Middle frontal gyrus (tissue), 1 donor: Measurements from ENCODE around the gene GPNMB.
"Not testable (repeated sequence)": the region's sequence is repeated elsewhere in the genome, so short reads cannot be mapped to it uniquely, and the experiment has no call there.

Experiments
- DNase-seq: peaks from one replicate; pipeline ENCODE4 v3.0.0-alpha.2; 2015; ENCODE audit warnings: low spot score; ENCODE audit errors: extremely low spot score

GPNMB gene

DNA sequence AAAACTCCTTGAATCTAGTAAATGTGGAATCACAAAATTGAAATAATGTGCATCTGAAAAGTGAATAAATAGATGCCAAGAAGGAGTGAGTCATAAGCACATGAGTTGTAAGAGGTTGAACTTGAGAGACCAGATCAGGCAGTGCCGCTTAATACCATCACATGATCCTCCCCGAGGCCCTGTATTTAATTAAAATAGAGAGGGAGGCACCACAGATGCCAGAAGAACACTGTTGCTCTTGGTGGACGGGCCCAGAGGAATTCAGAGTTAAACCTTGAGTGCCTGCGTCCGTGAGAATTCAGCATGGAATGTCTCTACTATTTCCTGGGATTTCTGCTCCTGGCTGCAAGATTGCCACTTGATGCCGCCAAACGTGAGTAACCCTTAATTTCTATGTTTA lies at the start of gene GPNMB:
TSS of gene GPNMB (plus strand) at position 221 of the 400 bp plus-strand sequence. CDS start at position 304, 83 bp downstream.
- no peak for DNase-seq

DNA sequence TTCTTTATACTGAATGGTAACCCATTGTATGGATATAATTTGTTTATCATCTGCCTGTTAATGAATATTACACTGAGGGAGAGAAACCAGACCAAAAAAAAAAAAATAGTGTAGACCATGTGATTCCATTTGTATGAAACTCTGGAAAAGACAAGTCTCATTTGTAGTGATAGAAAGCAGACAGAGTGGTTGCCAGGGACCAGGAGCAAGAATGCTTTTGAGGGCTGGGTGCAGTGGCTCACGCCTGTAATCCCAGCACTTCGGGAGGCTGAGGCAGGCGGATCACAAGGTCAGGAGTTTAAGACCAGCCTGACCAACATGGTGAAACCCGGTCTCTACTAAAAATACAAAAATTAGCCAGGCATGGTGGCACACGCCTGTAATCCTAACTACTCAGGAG lies 48.8 kb upstream of the GPNMB start:
- not testable (repeated sequence) for DNase-seq

DNA sequence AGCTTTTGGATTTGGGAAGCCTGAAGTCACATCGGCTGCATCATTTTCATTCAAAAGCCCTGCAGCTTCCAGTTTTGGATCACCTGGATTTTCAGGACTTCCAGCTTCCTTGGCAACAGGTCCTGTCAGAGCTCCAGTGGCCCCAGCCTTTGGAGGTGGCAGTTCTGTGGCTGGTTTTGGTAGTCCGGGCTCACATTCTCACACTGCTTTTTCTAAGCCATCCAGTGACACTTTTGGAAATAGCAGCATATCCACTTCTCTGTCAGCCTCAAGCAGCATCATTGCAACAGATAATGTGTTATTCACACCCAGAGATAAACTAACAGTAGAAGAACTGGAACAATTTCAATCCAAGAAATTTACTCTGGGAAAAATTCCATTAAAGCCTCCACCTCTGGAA lies 46.2 kb upstream of the GPNMB start:
- no peak for DNase-seq

DNA sequence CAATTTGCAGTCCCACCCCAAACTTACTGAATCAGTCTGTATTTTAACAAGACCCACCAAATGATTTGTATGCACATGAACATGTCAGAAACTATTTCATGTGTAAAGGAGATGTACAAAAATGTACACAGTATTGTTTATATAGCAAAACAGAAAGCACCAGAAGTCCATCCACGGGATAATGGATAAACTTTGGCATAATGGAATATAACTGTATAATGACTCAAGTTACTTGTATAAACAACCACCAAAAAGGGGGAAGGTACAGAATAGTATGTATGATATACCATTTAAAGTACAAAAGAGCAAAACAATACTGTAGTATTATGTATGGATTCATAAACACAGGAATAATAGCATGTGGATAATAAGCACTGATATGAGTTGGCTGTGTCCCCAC lies 42.3 kb upstream of the GPNMB start:
- DNase-seq: no peak

DNA sequence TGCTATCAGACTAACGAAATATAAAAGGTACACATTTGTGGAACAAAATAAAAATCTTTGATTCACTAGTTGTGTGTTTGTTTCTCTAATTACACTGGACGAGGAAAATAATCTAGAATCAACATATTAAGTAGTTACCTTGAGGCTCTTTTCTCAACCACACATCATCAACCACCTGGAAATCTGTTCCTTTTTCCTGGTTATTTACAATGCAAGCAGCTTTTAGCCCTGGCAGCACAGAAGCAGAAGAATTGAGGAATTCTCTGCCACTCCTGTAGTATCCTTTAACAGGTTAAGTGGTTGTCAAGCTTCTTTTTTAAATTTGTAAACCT lies 41.0 kb upstream of the GPNMB start:
- DNase-seq: no peak

- no peak for DNase-seq
These were observed 40.4 kb upstream of the GPNMB start for GRCh38 chr7:23205909-23206767.

- no peak for DNase-seq
These were observed 39.6 kb upstream of the GPNMB start for GRCh38 chr7:23207021-23207420.

DNA sequence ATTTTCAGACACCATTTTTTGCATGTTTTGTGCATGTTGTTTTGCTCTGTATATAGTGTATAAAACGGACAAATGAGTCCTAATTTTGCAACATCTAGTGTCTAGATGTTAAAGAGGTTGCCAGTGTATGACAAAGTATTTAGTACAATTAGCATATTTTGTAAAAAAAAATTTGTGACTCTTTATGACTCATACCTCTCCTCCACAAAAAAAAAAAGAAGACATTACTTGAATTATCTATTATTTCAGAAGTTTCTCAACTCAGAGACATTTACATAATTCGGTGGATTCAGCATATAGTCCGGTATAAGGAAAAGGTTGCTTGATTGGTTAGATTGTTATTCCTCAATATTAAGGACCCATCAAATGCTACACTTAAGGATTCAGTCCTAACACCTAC lies 38.7 kb upstream of the GPNMB start:
- no peak for DNase-seq

GRCh38 chr7:23208316-23208715 lies 38.3 kb upstream of the GPNMB start:
- DNase-seq: no peak

- no peak for DNase-seq
These were observed 36.1 kb upstream of the GPNMB start for GRCh38 chr7:23210506-23210905.

DNA sequence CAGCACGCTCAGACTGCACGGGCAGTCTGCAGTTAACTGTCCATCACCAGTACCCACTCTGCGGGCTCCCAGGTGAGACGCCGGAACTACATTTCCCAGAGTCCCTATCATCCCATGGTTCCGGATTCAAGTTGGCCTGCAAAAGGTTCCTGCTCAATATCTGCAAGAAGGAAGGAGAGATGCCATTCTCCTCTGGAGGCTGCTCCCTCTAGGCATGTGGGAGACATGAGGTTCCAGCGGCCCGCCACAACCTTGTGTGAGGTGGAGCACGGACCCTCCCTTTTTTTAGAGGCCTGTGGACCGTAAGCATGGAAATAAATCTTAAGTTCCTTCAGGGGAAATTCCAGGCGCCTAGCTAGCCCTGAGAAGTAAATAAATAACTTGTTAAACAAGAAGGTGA lies 35.0 kb upstream of the GPNMB start:
- no peak for DNase-seq

DNA sequence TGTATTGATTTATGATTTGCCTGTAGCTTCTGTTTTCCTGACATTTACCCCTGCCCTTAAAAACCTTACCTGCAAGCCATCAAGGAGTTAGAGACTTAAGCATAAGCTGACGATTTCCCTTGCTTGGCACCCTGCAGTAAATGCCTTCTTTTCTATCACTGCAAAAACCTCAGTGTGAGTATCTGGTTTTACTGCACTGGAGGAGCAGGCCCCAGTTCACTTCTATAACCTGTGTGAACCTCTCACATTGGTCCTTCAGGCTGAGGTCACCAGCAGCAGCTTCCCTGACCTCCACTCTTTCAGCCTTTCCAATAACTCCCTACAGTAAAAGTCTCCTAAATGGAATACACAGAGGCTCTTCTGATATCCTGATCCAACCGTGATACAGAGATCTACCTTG lies 34.2 kb upstream of the GPNMB start:
- no peak for DNase-seq

DNA sequence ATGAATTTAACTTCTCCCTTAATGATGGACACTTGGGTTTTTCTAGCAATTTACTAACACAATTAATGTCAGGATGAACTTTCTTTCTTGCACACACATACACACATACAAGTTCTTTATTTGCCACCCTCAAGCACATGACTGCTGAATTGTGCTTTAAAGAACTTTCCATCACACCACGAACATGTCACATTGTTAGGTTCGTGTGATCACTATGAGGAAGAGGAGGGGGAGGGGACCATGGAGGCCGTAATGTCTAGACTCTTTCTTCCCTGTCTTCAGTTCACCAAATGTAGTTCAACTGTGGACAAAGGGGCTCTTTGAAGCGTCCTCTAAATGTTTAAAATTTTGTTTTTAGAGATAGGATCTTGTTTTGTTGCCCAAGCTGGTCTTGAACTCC lies 33.7 kb upstream of the GPNMB start:
- no peak for DNase-seq

- no peak for DNase-seq
These were observed 32.8 kb upstream of the GPNMB start for GRCh38 chr7:23213755-23214154.

GRCh38 chr7:23214423-23214822 lies 32.2 kb upstream of the GPNMB start:
- no peak for DNase-seq

GRCh38 chr7:23214938-23215337 lies 31.6 kb upstream of the GPNMB start:
- no peak for DNase-seq

DNA sequence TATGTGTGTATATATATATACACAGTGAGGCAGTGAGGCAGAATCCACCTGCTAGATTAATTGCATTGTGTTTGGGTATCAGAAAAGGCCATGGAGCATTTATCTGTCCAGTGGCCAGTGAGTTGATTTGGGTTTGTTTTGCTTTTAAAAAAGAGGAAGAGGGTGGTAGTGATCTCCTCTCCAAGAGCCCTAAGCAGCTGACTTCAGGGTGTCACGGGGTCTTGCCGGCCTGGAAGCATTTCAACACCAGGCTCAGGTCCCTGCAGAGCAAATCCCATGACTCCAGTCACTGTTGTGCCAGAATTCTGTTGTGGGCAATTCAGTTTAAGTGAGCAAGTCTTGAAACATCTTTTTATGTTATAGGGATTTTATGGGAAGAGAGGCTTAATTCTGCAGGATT lies 30.6 kb upstream of the GPNMB start:
- DNase-seq: no peak

GRCh38 chr7:23218196-23218595 lies 28.4 kb upstream of the GPNMB start:
- no peak for DNase-seq

DNA sequence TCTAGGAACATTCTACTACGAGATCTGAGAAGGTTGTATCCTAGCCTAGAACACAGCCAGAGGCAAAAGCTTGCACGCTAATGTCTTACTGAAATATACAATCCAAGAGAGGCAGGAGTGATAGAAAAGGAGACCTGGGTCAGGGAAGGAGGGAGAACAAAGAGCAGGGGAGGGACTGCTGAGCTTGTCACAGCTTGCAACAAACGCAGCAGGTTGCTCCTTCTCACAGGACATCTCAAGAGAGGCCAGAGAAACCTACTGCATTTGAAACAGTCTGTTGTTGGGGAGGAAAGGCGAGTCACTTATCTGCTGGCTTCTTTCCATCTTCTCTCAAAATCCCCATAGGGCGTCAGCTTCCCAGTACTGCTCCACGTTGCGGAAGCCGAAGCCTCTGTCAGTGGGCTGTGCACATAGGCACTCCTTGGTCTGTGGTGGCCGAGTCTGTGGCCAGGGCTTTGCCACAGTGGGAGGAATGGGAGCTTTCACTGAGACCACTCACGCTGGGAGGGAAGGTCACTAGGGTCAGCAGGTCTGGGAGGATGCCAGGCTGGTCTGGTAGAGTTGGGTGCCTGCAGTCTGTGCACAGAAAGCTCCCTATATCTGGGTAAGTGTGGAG lies 25.8 kb upstream of the GPNMB start:
- DNase-seq: no peak

DNA sequence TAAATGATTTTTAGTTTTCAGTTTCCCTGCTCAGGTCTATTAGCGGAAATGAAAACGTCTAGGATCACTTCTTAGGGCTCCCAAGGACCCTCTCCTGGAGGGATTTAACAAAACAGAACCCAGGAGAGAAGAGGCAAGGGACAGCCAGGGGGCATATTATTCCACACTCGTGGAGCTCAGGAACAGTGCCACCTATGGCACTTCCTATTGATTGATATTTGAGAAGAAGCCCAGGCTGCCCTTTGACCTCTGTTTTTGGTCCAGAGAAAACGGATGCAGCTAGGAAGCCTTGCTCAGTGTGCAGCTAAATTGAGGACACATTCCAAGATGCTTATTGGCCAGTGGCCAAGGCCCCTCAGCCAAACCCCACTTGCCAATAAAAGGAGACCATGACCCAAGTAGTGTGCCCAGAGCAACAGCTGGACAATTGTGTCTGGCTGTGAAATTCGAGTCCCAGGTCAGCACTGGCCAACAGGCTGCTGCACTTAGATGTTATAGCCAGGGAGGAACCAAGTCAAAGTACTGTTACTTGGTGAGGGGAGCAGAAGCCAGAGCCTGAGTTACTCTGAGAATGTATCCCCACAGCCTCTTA lies 24.0 kb upstream of the GPNMB start:
- DNase-seq: no peak

GRCh38 chr7:23224364-23224763 lies 22.2 kb upstream of the GPNMB start:
- not testable (repeated sequence) for DNase-seq

GRCh38 chr7:23226844-23227450 lies 19.6 kb upstream of the GPNMB start:
- DNase-seq: peak; percentile 44
